NCI-H2196 treated with DMSO at 0.1 percent for 48 hours (cell line): ENCODE data around the gene GPR156.
A peak's percentile ranks its signal among the peaks of the same experiment; 100 is the strongest.
"Not testable (repeated sequence)": the region's sequence is repeated elsewhere in the genome, so short reads cannot be mapped to it uniquely, and the experiment has no call there.

Source experiments
- DNase-seq: peaks from one replicate; lab custom pipeline; 2025; ENCODE audit not compliant: unreplicated experiment; lab: John Stamatoyannopoulos, UW

The GPR156 gene

DNA sequence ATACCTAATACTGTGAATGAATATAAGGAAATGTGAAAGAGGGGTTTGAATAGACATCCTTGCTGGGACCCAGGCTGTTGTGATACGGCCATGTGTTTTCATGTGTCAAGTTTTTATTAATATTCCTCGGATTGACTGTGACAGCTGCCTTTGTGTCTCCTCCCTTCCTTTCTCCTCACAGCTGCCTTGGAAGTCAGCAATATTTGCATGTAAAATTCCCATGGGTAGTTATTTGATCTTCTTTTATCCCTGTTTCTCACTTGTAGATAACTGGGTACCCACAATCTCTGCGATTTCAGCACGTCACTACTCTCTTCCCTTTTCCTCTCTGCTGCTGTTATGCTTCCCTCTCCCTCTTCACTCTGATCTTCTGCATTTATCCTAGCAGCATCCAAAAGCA lies 9.4 kb downstream of the GPR156 start:
- DNase-seq, result no peak

GRCh38 chr3:120274739-120275167 lies 10.3 kb downstream of the GPR156 start:
- peak; percentile 86 for DNase-seq

GRCh38 chr3:120272286-120272685 lies 12.7 kb downstream of the GPR156 start:
- no peak for DNase-seq

- DNase-seq, result no peak
These were observed 19.0 kb downstream of the GPR156 start for GRCh38 chr3:120265989-120266388.

- DNase-seq, result no peak
These were observed 20.1 kb downstream of the GPR156 start for GRCh38 chr3:120264963-120265362.

DNA sequence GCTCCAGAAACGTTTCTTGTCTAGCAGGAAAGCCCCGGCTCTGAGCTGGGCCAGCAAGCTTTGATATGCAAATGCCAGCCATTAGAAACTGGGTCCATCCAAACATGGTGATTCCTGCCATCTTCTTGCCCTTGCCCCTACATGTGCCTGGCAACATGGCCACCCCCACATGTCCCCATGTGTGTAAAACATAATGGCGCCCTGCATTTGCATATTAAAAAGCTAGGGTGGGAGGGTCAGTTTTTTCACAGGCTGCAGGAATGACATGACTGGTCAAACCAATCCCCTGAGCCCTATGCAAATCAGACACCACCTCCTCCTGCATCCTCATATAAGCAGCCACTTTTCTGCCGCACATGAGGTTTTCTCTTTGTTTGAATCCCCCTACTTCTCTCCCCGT lies 21.2 kb downstream of the GPR156 start:
- DNase-seq, result no peak

DNA sequence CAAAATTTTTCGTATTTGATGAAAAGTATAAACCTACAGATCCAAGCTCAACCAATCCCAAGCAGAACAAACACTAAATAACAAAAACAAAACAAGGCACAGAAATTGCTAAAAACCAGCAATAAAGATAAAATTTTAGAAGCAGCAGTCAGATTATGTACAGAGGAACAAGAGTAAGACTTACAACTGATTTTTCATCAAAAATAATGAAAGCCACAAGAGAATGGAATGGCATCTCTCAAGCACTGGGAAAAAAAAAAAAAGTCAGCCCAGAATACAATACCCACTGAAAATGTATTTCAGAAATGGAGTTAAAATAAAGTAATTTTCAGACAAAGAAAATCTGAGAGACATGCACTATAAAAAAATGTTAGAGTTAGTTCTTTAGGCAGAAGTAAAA lies 27.0 kb downstream of the GPR156 start:
- no peak for DNase-seq

DNA sequence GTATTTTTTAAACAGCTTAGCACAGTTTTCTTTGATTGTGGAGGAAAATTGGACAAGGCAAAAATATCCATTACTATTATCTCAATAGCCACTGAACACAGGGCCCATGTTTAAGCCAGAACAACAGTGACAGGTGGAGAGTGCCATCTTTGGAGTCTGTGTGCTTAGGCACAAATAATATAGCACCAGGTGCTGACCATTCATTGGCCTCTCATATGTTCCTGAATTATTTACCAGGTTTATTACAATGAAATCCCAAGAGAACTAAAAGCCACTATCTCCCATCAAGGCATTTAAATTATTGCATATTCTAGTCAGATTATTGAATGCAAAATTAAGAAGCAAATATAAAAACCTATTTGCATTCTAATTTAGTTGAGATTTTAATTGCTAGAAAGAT lies 39.6 kb downstream of the GPR156 start:
- DNase-seq, result no peak

DNA sequence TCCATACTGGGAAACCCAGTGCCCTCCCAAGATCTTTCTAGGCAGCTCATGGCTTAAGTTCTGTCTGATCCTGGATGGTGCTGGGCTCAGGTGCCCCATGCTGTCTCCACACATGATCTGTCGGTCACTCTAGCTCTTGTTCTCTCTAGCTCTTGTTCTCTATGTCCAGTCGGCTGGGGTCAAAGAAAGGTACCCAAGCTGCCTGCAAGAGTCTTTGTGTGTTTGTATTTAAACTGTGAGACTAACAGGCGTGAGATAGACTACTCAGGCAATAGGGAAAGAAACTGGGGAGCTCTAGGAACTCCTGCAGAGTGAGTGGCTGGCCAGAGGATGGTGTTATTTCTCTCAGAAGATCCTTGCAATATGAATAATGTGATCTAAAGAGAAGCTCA lies 40.2 kb downstream of the GPR156 start:
- DNase-seq, result no peak

GRCh38 chr3:120239644-120240043 lies 45.4 kb downstream of the GPR156 start:
- DNase-seq, result no peak

DNA sequence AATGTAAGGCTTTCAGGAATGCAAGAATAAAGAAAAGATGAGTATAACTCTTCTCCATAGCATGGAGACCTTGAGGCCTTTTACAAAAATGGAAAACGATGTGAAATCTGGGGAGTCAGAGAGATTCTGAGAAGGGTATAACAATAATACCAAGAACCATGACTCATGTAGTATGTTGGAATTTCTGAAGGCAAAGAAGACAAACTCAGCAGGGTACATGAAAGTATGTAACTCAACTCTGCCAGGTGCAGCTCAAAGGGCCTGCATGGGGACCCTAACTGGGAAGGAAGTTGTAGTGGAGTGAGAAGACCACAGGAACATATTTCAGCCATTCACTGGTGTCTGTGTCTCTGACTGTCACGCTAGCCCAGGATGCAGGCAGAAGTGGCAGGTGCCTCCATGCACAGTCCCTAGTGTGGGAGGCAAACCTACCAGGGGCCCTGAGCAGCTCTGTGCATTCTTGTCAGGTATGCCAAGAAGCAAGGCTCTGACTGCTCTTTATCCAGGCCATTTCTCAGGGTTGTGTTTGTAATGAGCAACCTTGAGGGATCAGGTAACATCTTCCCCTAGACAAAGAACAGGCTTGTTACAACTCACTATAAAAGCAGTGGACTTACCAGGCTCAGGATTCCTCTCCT lies 57.2 kb downstream of the GPR156 start:
- no peak for DNase-seq

DNA sequence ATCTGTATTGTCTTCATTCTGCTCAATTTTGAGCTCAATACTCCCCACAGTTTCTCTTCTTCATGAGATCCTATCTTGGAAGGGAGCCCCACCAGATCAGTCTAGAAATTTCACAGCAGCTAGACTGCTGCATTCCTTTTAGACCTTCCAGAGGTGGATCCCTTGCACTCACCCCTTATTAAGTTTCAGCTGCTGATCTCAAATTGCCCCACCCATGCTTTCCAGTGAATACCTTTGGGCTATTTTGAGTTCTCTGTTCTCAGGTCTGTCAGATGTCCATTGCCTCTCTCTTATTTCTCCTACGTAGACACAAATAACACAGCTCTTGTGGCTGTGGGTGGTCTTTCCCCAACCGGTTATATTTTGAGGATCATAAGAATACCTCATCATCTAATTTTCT lies 60.8 kb downstream of the GPR156 start:
- no peak for DNase-seq

DNA sequence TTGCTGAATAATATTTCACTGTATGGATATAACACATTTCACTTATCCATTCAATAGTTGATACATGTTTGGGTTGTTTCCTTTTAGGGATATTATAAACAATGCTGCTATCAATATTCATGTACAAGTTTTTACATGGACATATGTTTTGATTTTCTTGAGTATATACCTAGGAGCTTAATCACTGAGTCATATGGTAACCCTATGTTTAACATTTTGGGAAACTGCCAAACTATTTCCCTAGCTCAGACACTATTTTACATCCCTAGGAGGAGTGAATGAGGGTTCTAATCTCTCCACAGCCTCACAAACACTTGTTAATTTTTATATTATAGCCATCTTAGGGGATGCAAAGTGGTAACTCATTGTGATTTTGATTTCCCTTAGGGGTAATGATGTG lies 66.0 kb downstream of the GPR156 start:
- no peak for DNase-seq

DNA sequence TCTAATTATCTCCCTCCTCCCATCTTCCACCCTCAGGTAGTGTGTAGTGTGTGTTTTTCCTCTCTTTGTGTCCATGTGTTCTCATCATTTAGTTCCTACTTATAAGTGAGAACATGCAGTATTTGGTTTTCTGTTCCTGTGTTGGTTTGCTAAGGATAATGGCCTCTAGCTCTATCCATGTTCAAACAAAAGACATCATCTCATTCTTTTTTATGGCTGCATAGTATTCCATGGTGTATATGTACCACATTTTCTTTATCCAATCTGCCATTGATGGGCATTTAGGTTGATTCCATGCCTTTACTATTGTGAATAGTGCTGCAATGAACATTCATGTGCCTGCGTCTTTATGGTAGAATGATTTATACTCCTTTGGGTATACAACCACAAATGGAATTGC lies 68.4 kb downstream of the GPR156 start:
- not testable (repeated sequence) for DNase-seq

DNA sequence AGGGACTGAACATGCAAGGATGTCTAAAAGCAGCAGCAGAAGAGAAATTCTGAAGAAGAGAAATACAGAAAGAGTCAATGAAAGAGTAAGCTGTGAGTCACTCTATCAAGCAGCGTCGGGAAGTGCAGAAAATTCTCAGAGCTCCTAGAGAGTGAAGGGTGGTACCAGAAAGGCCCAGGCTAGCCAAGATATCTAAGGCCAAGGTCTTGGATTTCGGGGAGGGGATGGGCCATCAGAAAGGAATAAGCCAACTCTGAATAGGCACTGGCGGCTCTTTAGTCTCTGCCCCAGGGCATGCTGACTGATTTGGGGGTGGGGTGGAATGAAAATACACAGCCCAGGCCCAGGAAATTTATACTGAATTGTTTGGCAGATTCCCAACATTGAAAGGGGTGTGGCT lies 70.8 kb downstream of the GPR156 start:
- no peak for DNase-seq

- no peak for DNase-seq
These were observed 72.5 kb downstream of the GPR156 start for GRCh38 chr3:120212505-120212904.

DNA sequence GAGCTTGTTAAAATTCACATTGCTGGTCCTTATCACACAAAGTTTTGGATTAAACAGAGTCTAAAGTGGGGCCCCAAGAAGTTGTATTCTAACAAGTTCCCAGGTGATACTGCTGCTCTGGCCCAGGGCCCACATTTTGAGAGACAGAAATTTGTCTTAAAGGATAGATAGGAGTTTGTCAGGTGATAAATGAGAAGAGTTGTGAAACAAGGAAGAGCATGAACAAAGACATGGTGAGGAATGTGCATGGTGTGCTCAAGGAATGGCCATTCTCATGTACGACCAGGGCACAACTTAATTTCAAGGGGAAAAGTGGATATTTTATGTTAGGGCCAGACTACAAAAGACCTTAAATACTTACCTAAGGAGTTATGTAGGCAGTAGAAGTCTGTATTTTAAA lies 75.6 kb downstream of the GPR156 start:
- no peak for DNase-seq

GRCh38 chr3:120204338-120204737 lies 80.7 kb downstream of the GPR156 start:
- no peak for DNase-seq

- DNase-seq, result no peak
These were observed 81.4 kb downstream of the GPR156 start for GRCh38 chr3:120203621-120204020.

DNA sequence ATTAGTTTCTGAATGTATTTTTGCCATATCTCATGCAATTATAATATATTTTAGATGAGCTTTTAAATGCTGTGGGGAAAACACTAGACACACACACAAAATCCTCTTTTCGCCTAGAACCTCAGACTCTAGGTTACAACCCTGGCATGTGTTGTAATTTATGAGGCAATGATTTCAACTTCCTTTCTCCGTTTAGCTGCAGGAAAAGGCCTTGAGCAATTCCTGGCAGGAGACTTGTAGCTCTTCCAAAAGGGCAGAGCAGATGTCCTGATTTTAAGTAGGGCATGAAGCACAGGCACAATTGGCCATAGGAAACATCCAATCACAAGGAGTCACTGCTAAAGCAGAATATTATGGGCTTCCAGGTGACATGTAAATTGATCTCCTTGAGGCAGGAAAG lies 82.0 kb downstream of the GPR156 start:
- DNase-seq, result peak; percentile 46

- DNase-seq, result no peak
These were observed 82.7 kb downstream of the GPR156 start for GRCh38 chr3:120202363-120202762.

DNA sequence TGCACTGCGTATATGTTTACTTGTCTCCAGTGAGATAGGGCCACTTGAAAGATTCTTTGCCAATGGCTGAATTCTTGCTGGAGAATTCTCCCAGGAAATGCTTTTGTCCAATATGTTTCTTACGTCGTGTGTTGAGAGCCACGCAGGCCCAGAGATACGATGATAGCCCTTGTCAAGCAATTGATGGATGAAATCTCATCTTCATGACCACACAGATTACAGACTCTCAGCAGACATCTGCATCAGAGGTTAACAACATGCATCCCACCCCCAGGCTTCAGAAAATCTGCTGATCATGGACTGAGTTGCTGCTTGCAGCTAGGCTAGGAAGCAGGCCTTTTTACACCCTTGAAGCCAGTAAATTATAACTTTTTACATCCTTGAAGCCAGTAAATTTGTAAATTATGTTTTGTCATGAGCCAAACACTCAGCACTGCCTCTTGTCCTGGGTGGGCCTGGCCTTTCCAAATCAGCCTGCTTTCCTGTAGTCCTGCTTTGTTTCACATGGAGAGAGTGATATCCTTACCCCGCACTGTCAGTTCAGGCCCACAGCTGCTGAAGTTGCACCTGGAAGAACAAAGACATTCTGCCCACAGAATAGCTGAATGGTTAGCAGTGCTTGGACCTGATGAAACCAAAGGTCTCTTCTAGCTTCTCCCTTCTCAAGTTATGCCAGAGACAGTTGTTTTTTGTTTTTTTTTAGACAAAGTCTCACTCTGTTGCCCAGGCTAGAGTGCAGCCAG lies 84.4 kb downstream of the GPR156 start:
- no peak for DNase-seq
